ENCODE results near the gene BMPER.

- no peak for TF ChIP-seq GATA3 (IDR thresholded peaks at IDR 0.05; ENCODE audit: low read depth, low read length)
- TF ChIP-seq GATA2 (IDR thresholded peaks at IDR 0.05; ENCODE audit: low read depth, low read length) = no peak
Measured at GRCh38 chr7:34054075-34054474, 148.7 kb downstream of the BMPER start.

Measured in SH-SY5Y (cell line).